Thymus (tissue), 11 donors: ENCODE results near the gene B4GALNT4. TPM values are rescaled to one million over a fixed set of nuclear protein-coding genes. Genes with fewer than 3 reads are reported as not detected.

ENCODE experiments used
- DNase-seq, 9 donors: peaks; one replicate each; pipeline ENCODE4 v3.0.0-alpha.2; 2013; ENCODE audit warnings: low spot score in 9 of 9, low read depth in 6 of 9, missing footprints in 1 of 9
- H3K27ac ChIP-seq, 2 donors: one replicate each; pipeline ENCODE4 v1.5.1; 2013; ENCODE audit warnings: control low read depth in 1 of 2, low read depth in 1 of 2, low read length in 1 of 2, mild to moderate bottlenecking in 1 of 2, moderate library complexity in 1 of 2
- H3K27me3 ChIP-seq, 2 donors: one replicate each; pipeline ENCODE4 v1.5.1; 2013; ENCODE audit warnings: low read length in 1 of 2; ENCODE audit not compliant: control insufficient read depth in 2 of 2, insufficient read depth in 1 of 2
- H3K36me3 ChIP-seq, 2 donors: one replicate each; pipeline ENCODE4 v1.5.1; 2013; ENCODE audit warnings: low read length in 1 of 2, mild to moderate bottlenecking in 1 of 2, moderate library complexity in 1 of 2; ENCODE audit not compliant: control insufficient read depth in 2 of 2, insufficient read depth in 2 of 2
- H3K4me1 ChIP-seq, 2 donors: one replicate each; pipeline ENCODE4 v1.5.1; 2013; ENCODE audit warnings: low read length in 2 of 2; ENCODE audit not compliant: control insufficient read depth in 2 of 2, insufficient read depth in 2 of 2
- H3K4me3 ChIP-seq, 2 donors: one replicate each; pipeline ENCODE4 v1.5.1; 2013; ENCODE audit warnings: low read length in 2 of 2, control low read depth in 1 of 2, mild to moderate bottlenecking in 1 of 2
- H3K9me3 ChIP-seq, 2 donors: one replicate each; pipeline ENCODE4 v1.5.1; 2013; ENCODE audit warnings: low read length in 1 of 2, mild to moderate bottlenecking in 1 of 2; ENCODE audit not compliant: control insufficient read depth in 2 of 2, insufficient read depth in 1 of 2
- WGBS: extraction: QIAGEN DNeasy Blood & Tissue Kit; methylation state at CpG from one replicate; pipeline ENCODE4 v1.1.7; 2013; 5-methylcytosine and 5-hydroxymethylcytosine counted together
- polyA plus RNA-seq: library from polyadenylated mRNA; stranded (reverse); fragments of 200-250 nt; gene quantifications from one replicate; pipeline ENCODE4 v1.2.3, GENCODE V29; 2013
- total RNA-seq: library from RNA; stranded (reverse); fragments of 120-200 nt; gene quantifications from one replicate; pipeline ENCODE4 v1.2.4, GENCODE V29; 2013
- donor health status: healthy.

Gene B4GALNT4
- total and polyA plus RNA-seq, 2 donors = 3.5 to 6.1 TPM

GRCh38 chr11:429931-430456, 60.7 kb downstream of the B4GALNT4 start:
- peaks cover 0 to 3% of the 10 kb centered on the region in 2 donors for H3K36me3 ChIP-seq
- H3K27ac ChIP-seq = no peak overlapping the region
- H3K4me3 ChIP-seq = no peak overlapping the region
- H3K27me3 ChIP-seq = peaks cover 0 to 9% of the 10 kb centered on the region in 2 donors
- WGBS = 91% methylated on average over 25 of the region's 25 CpGs
- no peak for DNase-seq
- H3K4me1 ChIP-seq = no peaks in the 10 kb centered on the region
- peaks cover 0 to 10% of the 10 kb centered on the region in 2 donors for H3K9me3 ChIP-seq

Other genes starting within 250 kb of the B4GALNT4 start
- gene SCGB1C1, start 176.4 kb upstream of the B4GALNT4 start, total RNA-seq = not detected
- 0.34 TPM for gene SCGB1C1, start 176.4 kb upstream of the B4GALNT4 start, polyA plus RNA-seq
- gene BET1L, start 162.1 kb upstream of the B4GALNT4 start, total RNA-seq = 9.3 TPM
- gene BET1L, start 162.1 kb upstream of the B4GALNT4 start, polyA plus RNA-seq = 27.7 TPM
- gene RIC8A, start 161.8 kb upstream of the B4GALNT4 start, total RNA-seq = 59.1 TPM
- gene RIC8A, start 161.8 kb upstream of the B4GALNT4 start, polyA plus RNA-seq = 54.7 TPM
- 6.5 TPM for gene SIRT3, start 133.2 kb upstream of the B4GALNT4 start, total RNA-seq
- 38.3 TPM for gene SIRT3, start 133.2 kb upstream of the B4GALNT4 start, polyA plus RNA-seq
- 134 TPM for gene PSMD13, start 132.5 kb upstream of the B4GALNT4 start, total RNA-seq
- 192 TPM for gene PSMD13, start 132.5 kb upstream of the B4GALNT4 start, polyA plus RNA-seq
- gene NLRP6, start 91.1 kb upstream of the B4GALNT4 start, total RNA-seq = 0.90 TPM
- gene NLRP6, start 91.1 kb upstream of the B4GALNT4 start, polyA plus RNA-seq = 2.2 TPM
- gene PGGHG, start 80.4 kb upstream of the B4GALNT4 start, total RNA-seq = 73.7 TPM
- gene PGGHG, start 80.4 kb upstream of the B4GALNT4 start, polyA plus RNA-seq = 900 TPM
- not detected for gene IFITM5, start 70.0 kb upstream of the B4GALNT4 start, total RNA-seq
- 0.25 TPM for gene IFITM5, start 70.0 kb upstream of the B4GALNT4 start, polyA plus RNA-seq
- gene IFITM2, start 61.7 kb upstream of the B4GALNT4 start, total RNA-seq = 305 TPM
- 467 TPM for gene IFITM2, start 61.7 kb upstream of the B4GALNT4 start, polyA plus RNA-seq
- 206 TPM for gene IFITM1, start 55.5 kb upstream of the B4GALNT4 start, total RNA-seq
- 463 TPM for gene IFITM1, start 55.5 kb upstream of the B4GALNT4 start, polyA plus RNA-seq
- 48.1 TPM for gene IFITM3, start 48.6 kb upstream of the B4GALNT4 start, total RNA-seq
- gene IFITM3, start 48.6 kb upstream of the B4GALNT4 start, polyA plus RNA-seq = 636 TPM
- 7.7 TPM for gene PKP3, start 24.7 kb downstream of the B4GALNT4 start, total RNA-seq
- 26.5 TPM for gene PKP3, start 24.7 kb downstream of the B4GALNT4 start, polyA plus RNA-seq
- gene SIGIRR, start 45.5 kb downstream of the B4GALNT4 start, total RNA-seq = 39.4 TPM
- 153 TPM for gene SIGIRR, start 45.5 kb downstream of the B4GALNT4 start, polyA plus RNA-seq
- 26.3 TPM for gene ANO9, start 72.5 kb downstream of the B4GALNT4 start, total RNA-seq
- gene ANO9, start 72.5 kb downstream of the B4GALNT4 start, polyA plus RNA-seq = 114 TPM
- 12.1 TPM for gene PTDSS2, start 80.8 kb downstream of the B4GALNT4 start, total RNA-seq
- gene PTDSS2, start 80.8 kb downstream of the B4GALNT4 start, polyA plus RNA-seq = 24.1 TPM
- 79.2 TPM for gene RNH1, start 137.7 kb downstream of the B4GALNT4 start, total RNA-seq
- gene RNH1, start 137.7 kb downstream of the B4GALNT4 start, polyA plus RNA-seq = 114 TPM
- 44.1 TPM for gene HRAS, start 166.1 kb downstream of the B4GALNT4 start, total RNA-seq
- gene HRAS, start 166.1 kb downstream of the B4GALNT4 start, polyA plus RNA-seq = 145 TPM
- gene LRRC56, start 168.0 kb downstream of the B4GALNT4 start, total RNA-seq = 0.47 TPM
- gene LRRC56, start 168.0 kb downstream of the B4GALNT4 start, polyA plus RNA-seq = 2.4 TPM
- gene LMNTD2, start 191.2 kb downstream of the B4GALNT4 start, total RNA-seq = 1.1 TPM
- gene LMNTD2, start 191.2 kb downstream of the B4GALNT4 start, polyA plus RNA-seq = 5.8 TPM
- 22.5 TPM for gene RASSF7, start 191.5 kb downstream of the B4GALNT4 start, total RNA-seq
- gene RASSF7, start 191.5 kb downstream of the B4GALNT4 start, polyA plus RNA-seq = 51.2 TPM
- 17.0 TPM for gene PHRF1, start 207.0 kb downstream of the B4GALNT4 start, total RNA-seq
- 23.7 TPM for gene PHRF1, start 207.0 kb downstream of the B4GALNT4 start, polyA plus RNA-seq
- gene IRF7, start 246.5 kb downstream of the B4GALNT4 start, total RNA-seq = 44.5 TPM
- 102 TPM for gene IRF7, start 246.5 kb downstream of the B4GALNT4 start, polyA plus RNA-seq